B cell (primary cell): ENCODE results near the gene PDZD4. TPM values are rescaled to one million over a fixed set of nuclear protein-coding genes. Genes with fewer than 3 reads are reported as not detected.

ENCODE experiments used
- ATAC-seq: fragments of 200-7000 bp; cut with Tn5 transposase; one replicate; pipeline ENCODE4 v1.10.0; 2021; ENCODE audit warnings: low read depth, mild to moderate bottlenecking, moderate number of reproducible peaks, moderate library complexity
- CTCF ChIA-PET: fragments of 350-600 bp; sonication (Branson Sonifier 250); formaldehyde crosslinking; loops from one replicate; lab custom pipeline; 2021; ENCODE audit warnings: antibody characterized with exemption, inconsistent platforms; lab: Charles Lee
- POLR2A ChIA-PET: fragments of 350-600 bp; sonication (Branson Sonifier 250); formaldehyde crosslinking; loops from one replicate; lab custom pipeline; 2021; ENCODE audit warnings: antibody characterized with exemption; lab: Charles Lee
- DNase-seq: peaks from one replicate; pipeline ENCODE4 v3.0.0; 2013
- H2AFZ ChIP-seq: 2 replicates; pipeline ENCODE4 v1.6.1; 2012; ENCODE audit warnings: mild to moderate bottlenecking, low read depth, low read length; ENCODE audit not compliant: insufficient read depth, poor library complexity, severe bottlenecking
- H3K27ac ChIP-seq, 2 donors: 1 replicate in 1 of 2; 2 replicates in 1 of 2; pipeline ENCODE4 v1.5.1; 2012 to 2013; ENCODE audit warnings: low read length in 2 of 2, mild to moderate bottlenecking in 2 of 2, moderate library complexity in 1 of 2
- H3K27me3 ChIP-seq, 4 experiments: fragments of 200-600 bp in 1 of 4; sonication (generic) in 1 of 4; replicated peaks in 1 of 4; 1 replicate in 2 of 4; 2 replicates in 2 of 4; pipeline versions ENCODE4 v1.6.1 to v1.7.0; 2013 to 2016; ENCODE audit warnings: low read length in 3 of 4, mild to moderate bottlenecking in 2 of 4, mixed read lengths in 1 of 4, moderate library complexity in 1 of 4; ENCODE audit not compliant: insufficient read depth in 4 of 4, control insufficient read depth in 3 of 4; ENCODE audit errors: control extremely low read depth in 1 of 4
- H3K36me3 ChIP-seq, 2 experiments: replicated peaks in 1 of 2; 1 replicate in 1 of 2; 2 replicates in 1 of 2; pipeline versions ENCODE4 v1.6.1 to v1.7.1; 2013; ENCODE audit warnings: low read length in 1 of 2; ENCODE audit not compliant: insufficient read depth in 2 of 2, control insufficient read depth in 1 of 2; ENCODE audit errors: control extremely low read depth in 1 of 2, extremely low read depth in 1 of 2
- H3K4me1 ChIP-seq, 2 donors: fragments of 200-600 bp in 1 of 2; sonication (generic) in 1 of 2; 1 replicate in 1 of 2; 2 replicates in 1 of 2; pipeline versions ENCODE4 v1.5.1 to v1.6.1; 2013 to 2017; ENCODE audit warnings: low read length in 2 of 2; ENCODE audit not compliant: control insufficient read depth in 2 of 2, insufficient read depth in 2 of 2
- H3K4me2 ChIP-seq: replicated peaks from 2 replicates; pipeline ENCODE3; 2012; ENCODE audit warnings: mild to moderate bottlenecking, low read depth, low read length; ENCODE audit not compliant: poor library complexity, severe bottlenecking
- H3K4me3 ChIP-seq, 5 experiments: fragments of 200-600 bp in 1 of 5; sonication (generic) in 1 of 5; 1 replicate in 3 of 5; 2 replicates in 2 of 5; pipeline versions ENCODE4 v1.5.1 to v1.7.0; 2011 to 2016; ENCODE audit warnings: low read length in 4 of 5, mild to moderate bottlenecking in 4 of 5, low read depth in 2 of 5, control low read depth in 1 of 5, moderate library complexity in 1 of 5; ENCODE audit not compliant: insufficient read depth in 1 of 5; ENCODE audit errors: control extremely low read depth in 1 of 5, extremely low read depth in 1 of 5
- H3K79me2 ChIP-seq: fragments of 200-600 bp; sonication (generic); one replicate; pipeline ENCODE4 v1.6.0; 2016; ENCODE audit warnings: low read length; ENCODE audit not compliant: control insufficient read depth, insufficient read depth
- H3K9ac ChIP-seq: fragments of 200-600 bp; sonication (generic); 2 replicates; pipeline ENCODE4 v1.6.1; 2017; ENCODE audit warnings: mild to moderate bottlenecking, low read length, moderate library complexity
- H3K9me3 ChIP-seq, 3 donors: one replicate each; pipeline versions ENCODE4 v1.6.1 to v1.7.1; 2013; ENCODE audit warnings: low read length in 2 of 3; ENCODE audit not compliant: control insufficient read depth in 2 of 3, insufficient read depth in 1 of 3; ENCODE audit errors: control extremely low read depth in 1 of 3
- H4K20me1 ChIP-seq: 2 replicates; pipeline ENCODE4 v1.6.0; 2012; ENCODE audit warnings: mild to moderate bottlenecking, low read length; ENCODE audit not compliant: insufficient read depth, control insufficient read depth, poor library complexity, severe bottlenecking
- H3K27ac Mint-ChIP-seq: one replicate; pipeline ENCODE4 v1.8.0; 2021; ENCODE audit warnings: mixed read lengths
- H3K27me3 Mint-ChIP-seq: one replicate; pipeline ENCODE4 v1.8.0; 2021; ENCODE audit warnings: mixed read lengths
- H3K4me1 Mint-ChIP-seq: one replicate; pipeline ENCODE4 v1.8.0; 2021; ENCODE audit warnings: mixed read lengths
- H3K4me3 Mint-ChIP-seq: one replicate; pipeline ENCODE4 v1.8.0; 2021; ENCODE audit warnings: mixed read lengths
- H3K9me3 Mint-ChIP-seq: one replicate; pipeline ENCODE4 v1.8.0; 2022; ENCODE audit warnings: mixed read lengths; ENCODE audit not compliant: insufficient read depth
- CTCF ChIP-seq: fragments of 200-600 bp; IDR thresholded peaks from one replicate; pipeline ENCODE4 v1.8.0; 2022; ENCODE audit warnings: antibody characterized with exemption, mild to moderate bottlenecking
- EZH2 ChIP-seq: IDR thresholded peaks from 2 replicates; pipeline ENCODE4 v1.6.1; 2012; ENCODE audit warnings: borderline replicate concordance, low read depth, mild to moderate bottlenecking, moderate library complexity, low read length; ENCODE audit not compliant: insufficient read depth, poor library complexity, severe bottlenecking
- WGBS: methylation state at CpG from one replicate; pipeline ENCODE4 v1.1.5; 2013; ENCODE audit warnings: missing lambda C conversion rate; ENCODE audit not compliant: insufficient coverage; 5-methylcytosine and 5-hydroxymethylcytosine counted together
- intact Hi-C: fragments of 100-400 bp; cut with micrococcal nuclease; formaldehyde crosslinking; loops from one replicate; pipeline ENCODE4 v1.10.0; 2022
- polyA plus RNA-seq: library from polyadenylated mRNA; depleted of rRNA; stranded (reverse); fragments of >200 nt; gene quantifications from 2 replicates; pipeline ENCODE4 v1.2.3, GENCODE V29; 2012
- total RNA-seq, 2 donors: library from RNA; stranded (reverse); fragments of 120-200 nt in 1 of 2; gene quantifications; 1 replicate in 1 of 2; 2 replicates in 1 of 2; pipeline versions ENCODE4 v1.2.3 to v1.2.4, GENCODE V29; 2013 to 2022

PDZD4 gene
- total and polyA plus RNA-seq, 2 donors (not counting 1 experiment from before 2014, with no cell fraction given), result 0.36 TPM; not detected in 1

GRCh38 chrX:153821066-153821465, 9.3 kb downstream of the PDZD4 start:
- Mint-ChIP-seq H3K9me3 (no peaks in the 10 kb centered on the region), H3K4me3 (no peak overlapping the region), H3K4me1 (peaks cover 10% of the 10 kb centered on the region), H3K27me3 (peaks cover 22% of the 10 kb centered on the region), H3K27ac (no peak overlapping the region)
- Histone ChIP-seq H3K4me2 (no peak overlapping the region), H3K27ac (no peak overlapping the region), H3K9me3 (no peaks in the 10 kb centered on the region), H3K79me2 (no peaks in the 10 kb centered on the region), H3K27me3 (peaks cover 0 to 38% (median 8%) of the 10 kb centered on the region in 4 experiments), H3K4me1 (peaks cover 4 to 19% of the 10 kb centered on the region in 2 donors), H3K4me3 (no peak overlapping the region), H4K20me1 (no peaks in the 10 kb centered on the region), H3K36me3 (no peaks in the 10 kb centered on the region), H2AFZ (no peak overlapping the region), H3K9ac (no peak overlapping the region)
- DNase-seq, result no peak
- intact Hi-C loops, result no loop called here
- WGBS, result no CpG with 5 or more reads among the region's 9 CpGs
- ChIA-PET CTCF (no interaction called here), POLR2A (no interaction called here)
- ATAC-seq, result no peak
- TF ChIP-seq EZH2 (no peak), CTCF (no peak)

- Histone ChIP-seq H2AFZ (no peak overlapping the region), H3K27ac (no peak overlapping the region), H3K27me3 (peaks cover 0 to 38% (median 7%) of the 10 kb centered on the region in 4 experiments), H4K20me1 (no peaks in the 10 kb centered on the region), H3K4me1 (peaks cover 4 to 19% of the 10 kb centered on the region in 2 donors), H3K9ac (no peak overlapping the region), H3K79me2 (no peaks in the 10 kb centered on the region), H3K9me3 (no peaks in the 10 kb centered on the region), H3K4me2 (no peak overlapping the region), H3K4me3 (no peak overlapping the region), H3K36me3 (no peaks in the 10 kb centered on the region)
- ChIA-PET CTCF (no interaction called here), POLR2A (no interaction called here)
- Mint-ChIP-seq H3K27me3 (peaks cover 22% of the 10 kb centered on the region), H3K27ac (no peak overlapping the region), H3K4me3 (no peak overlapping the region), H3K9me3 (no peaks in the 10 kb centered on the region), H3K4me1 (peaks cover 10% of the 10 kb centered on the region)
- WGBS, result 0% methylated on average over 1 of the region's 7 CpGs
- ATAC-seq, result no peak
- DNase-seq, result no peak
- TF ChIP-seq CTCF, result no peak
- TF ChIP-seq EZH2, result no peak
- intact Hi-C loops, result no loop called here
Observed at GRCh38 chrX:153820601-153821000, 9.7 kb downstream of the PDZD4 start.
